NCI-H1105 treated with DMSO at 0.1 percent for 48 hours (cell line): ENCODE data around the gene PTPRF.
"Not testable (repeated sequence)": the region's sequence is repeated elsewhere in the genome, so short reads cannot be mapped to it uniquely, and the experiment has no call there.

Experiments used
- DNase-seq: peaks from one replicate; lab custom pipeline; 2025; lab: John Stamatoyannopoulos, UW

Gene PTPRF

DNA sequence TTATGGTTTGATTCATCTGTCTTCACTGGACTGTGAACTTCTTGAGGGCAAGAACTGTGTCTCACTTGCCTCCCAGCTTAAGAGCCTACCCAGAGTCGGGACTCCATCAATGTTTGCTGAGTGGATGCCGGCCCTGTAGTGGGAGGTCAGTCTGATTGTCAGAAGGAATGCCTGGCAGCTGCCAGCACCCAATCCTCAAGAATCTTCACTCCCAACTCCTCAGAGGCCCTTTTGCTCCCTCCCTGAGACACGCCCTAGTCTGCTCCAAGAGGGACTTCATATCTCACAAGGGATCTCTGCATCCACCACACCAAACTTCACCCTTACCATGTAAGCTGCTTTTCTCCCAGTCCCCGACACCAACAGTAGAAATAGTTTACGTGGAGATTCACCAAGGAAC is 104.0 kb downstream of the PTPRF start:
- no peak for DNase-seq

DNA sequence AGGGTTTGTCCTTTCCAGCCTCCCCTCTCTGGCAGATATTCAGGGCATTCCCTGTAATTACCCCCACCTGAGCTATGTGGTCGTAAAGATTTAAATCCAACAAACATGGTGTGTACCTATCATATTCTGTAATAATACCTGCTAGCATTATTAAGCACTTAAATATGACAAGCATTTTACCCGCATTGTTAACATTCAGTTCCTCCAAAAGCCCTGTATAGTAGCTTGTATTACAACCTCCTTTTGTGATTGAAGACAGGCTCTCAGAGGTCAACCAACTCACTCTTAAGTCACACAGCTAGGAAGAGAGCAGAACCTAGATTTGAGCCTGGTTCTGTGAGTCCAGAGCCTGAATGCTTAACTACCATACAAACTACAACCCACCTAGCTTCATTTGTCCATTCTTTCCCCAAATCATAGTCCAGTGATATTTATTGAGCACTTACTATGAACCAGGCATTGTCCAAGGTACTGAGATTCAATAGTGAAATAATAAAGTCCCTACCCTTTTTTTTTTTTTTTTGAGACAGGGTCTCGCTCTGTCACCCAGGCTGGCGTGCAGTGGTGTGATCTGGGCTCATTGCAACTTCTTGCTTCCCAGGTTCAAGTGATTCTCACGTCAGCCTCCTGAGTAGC is 105.4 kb downstream of the PTPRF start:
- no peak for DNase-seq

DNA sequence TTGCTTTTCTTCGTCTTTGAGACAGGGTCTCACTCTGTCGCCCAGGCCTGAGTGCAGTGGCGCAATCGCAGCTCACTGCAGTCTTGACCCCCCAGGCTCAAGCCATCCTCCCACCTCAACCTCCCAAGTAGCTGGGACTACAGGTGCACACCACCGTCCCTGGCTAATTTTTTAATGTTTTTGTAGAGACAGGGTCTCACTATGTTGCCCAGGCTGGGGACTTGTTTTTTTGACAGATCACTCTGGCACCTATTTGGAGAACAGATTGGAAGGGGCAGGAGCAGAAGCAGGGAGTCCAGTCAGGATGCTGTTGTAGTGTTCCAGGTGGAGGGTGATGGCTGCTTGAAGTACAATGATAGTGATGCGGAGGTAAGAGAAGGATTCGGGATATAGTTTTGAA is 106.6 kb downstream of the PTPRF start:
- no peak for DNase-seq

DNA sequence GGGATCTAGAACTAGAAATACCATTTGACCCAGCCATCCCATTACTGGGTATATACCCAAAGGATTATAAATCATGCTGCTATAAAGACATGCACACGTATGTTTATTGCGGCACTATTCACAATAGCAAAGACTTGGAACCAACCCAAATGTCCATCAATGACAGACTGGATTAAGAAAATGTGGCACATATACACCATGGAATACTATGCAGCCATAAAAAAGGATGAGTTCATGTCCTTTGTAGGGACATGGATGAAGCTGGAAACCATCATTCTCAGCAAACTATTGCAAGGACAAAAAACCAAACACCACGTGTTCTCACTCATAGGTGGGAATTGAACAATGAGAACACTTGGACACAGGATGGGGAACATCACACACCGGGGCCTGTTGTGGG is 107.7 kb downstream of the PTPRF start:
- DNase-seq: not testable (repeated sequence)

DNA sequence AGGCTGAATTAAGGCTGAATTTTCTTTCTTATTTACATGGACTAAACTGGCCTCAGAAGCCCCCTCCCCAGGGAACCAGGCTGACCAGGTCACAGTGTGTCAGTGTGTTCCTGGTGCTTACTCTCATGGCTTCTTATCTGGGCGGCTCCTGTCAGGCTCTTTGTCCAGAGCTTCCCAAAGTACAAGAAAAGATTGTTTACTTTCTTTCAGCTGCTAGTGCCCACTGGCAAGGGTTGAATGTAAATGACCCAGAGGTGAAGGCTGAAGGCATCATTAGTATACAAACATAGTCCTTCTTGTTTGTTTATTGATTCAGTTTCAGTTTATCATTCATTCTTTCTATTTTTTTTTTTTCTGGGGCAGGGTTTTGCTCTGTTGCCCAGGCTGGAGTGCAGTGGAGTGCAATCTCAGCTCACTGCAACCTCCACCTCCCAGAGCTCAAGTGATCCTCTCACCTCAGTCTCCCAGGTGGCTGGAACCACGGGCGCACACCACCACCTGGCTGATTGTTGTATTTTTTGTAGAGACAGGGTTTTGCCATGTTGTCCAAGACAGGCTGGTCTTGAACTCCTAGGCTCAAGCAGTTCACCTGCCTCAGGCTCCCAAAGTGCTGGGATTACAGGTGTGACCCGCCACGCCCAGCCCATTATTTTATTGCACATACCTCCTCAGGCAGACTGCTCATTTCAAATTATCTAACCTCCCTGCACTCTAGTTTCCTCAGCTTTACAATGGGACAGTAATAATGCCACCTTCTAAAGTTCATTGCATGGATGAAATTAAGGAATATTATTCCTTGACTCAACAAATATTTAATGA is 109.5 kb downstream of the PTPRF start:
- no peak for DNase-seq

DNA sequence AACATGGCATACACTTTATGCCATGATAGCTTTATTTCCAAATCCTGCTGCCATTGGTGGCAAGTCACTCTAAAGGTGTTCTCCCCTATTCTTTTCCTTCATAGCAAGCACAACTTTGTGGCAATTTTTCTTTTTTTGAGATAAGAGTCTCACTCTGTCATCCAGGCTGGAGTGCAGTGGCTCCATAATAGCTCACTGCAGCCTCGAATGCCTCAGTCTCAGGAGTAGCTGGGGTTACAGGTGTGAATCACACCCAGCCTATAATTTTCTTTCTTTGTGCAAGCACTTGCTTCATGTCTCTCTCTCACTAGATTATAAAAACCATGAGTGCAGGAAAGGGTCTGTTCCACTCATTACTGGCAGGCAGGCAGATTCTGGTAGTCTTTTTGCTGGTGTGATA is 113.9 kb downstream of the PTPRF start:
- no peak for DNase-seq

DNA sequence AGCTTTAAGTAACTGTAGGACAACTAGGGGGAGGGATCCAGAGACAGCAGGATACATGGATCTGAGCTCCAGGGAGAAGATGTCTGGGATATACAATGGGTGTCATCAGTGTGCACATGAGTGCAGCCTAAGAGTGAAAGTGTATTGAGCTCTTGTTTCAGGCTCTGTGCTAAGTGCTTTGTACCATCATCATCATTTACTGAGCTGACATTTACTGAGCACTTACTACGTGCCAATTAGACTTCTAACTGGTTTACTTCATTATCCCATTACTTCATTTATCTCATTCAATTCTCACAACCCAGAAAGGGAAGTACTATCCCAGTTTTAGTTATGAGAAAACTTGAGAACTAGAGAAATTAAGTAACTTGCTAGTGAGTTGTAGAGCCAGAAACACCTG is 114.8 kb downstream of the PTPRF start:
- no peak for DNase-seq

DNA sequence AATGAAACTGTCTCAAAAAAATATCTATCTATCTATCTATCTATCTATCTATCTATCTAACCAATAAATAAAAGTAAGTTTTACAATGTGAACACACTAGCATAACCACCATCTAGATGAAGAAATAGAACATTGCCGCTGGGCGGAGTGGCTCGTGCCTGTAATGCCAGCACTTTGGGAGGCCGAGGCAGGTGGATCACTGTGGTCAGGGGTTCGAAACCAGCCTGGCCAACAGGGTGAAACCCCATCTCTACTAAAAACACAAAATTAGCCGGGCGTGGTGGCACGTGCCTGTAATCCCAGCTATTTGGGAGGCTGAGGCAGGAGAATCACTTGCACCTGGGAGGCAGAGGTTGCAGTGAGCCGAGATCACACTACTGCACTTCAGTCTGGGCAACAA is 116.6 kb downstream of the PTPRF start:
- not testable (repeated sequence) for DNase-seq

DNA sequence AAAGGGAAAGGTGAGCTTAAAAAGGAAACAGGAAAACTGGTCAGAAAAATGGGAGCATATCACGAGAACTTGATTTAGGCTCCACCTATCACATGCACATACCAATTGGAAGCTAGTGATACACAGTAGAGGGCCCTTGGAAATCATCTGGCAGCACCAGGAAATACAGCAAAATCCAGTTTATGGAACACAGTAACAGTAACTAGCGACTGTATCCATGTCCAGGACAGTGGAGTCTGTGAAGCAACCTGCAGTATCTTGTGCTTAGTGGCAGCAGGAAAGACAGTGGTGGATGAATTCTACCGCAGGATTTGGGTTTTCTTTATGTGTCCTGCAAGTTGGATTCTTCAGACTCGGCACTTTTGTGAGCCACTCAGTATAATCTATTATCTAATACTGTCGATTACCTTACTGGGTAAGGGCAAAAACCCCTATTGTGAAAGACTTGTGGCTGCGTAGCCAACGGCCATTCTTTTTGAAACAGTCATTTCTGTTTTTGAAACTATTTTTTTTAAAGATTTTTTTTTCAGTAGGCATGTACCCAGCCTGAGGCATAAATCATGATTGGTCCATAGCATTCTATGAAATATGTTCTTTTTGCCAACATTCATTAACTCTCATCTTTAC is 117.7 kb downstream of the PTPRF start:
- no peak for DNase-seq

DNA sequence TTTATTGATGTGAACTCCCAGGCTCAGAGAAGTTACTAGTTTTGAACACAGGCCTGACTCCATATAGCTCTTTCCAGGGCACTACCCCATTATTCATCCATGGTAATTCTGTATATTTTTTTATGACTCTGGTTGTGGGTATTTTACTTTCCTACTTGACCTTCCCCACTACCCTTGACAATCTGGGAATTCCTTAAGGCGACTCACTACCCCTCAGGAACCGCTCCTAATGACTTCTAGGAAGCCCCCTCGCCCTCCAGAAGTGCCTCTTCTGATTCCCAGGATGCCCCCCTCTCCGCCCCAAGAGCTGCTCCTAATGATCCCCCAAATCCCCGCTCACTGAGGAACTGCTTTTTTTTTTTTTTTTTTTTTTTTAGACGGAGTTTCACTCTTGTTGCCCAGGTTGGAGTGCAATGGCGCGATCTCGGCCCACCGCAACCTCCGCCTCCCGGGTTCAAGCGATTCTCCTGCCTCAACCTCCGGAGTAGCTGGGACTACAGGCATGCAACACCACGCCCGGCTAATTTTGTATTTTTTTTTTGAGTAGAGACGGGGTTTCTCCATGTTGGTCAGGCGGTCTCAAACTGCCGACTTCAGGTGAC is 118.3 kb downstream of the PTPRF start:
- no peak for DNase-seq

DNA sequence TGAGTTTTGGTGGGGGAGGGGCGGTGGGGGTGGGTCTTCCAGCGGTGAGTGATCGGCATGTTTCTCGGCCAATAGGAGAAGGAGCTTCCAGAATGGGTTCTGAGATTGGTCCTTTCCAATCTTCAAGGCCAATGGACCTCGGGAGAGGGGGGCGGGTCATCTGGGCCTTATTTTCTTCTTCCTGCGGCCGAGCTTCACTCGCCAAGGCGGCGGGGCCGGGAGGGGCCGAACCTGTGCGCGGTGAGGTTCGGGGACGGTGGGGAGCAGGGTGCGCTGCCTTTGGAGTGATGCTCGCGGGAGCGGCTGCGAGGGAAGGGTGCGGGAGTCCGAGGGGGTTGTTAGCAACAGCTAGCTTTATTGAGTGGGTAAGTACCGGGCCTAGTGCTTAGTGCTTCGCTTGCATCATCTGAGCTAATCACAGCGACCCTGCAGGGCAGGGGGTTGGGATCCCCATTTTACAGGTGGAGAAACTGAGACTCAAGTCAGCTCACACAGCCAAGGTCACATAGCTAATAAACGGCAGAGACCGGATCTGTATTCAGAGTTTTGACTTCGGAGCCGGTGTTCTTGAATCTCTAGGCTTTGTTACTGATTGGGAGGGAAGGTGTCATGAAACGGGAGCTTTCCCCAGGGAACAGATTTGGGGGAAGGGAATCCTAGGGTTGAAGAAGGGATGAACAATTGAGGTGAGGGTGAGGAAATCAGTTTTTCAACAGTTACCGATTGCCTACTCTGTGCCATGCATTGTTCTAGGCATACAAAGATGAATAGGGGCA is 119.8 kb downstream of the PTPRF start:
- DNase-seq: peak; percentile 96

DNA sequence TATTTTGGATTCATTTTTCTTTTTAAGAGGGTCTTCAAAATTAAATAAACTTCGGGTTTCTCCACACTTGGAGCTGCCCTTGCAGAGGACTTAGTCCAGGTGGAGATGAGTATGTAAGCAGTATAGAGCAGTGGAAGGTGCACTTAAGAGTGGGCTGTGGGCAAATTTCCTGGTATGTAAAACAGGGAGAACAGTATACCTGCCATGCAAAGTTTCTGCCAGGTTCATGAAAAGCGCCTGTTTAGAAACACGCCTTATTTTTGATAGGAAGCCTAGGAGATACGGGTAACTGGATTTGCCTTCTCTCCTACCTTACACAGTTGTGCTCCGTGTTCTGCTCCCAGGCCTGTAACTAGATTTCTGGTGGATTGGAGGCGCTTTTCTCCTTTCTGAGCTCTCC is 120.5 kb downstream of the PTPRF start:
- DNase-seq: no peak

DNA sequence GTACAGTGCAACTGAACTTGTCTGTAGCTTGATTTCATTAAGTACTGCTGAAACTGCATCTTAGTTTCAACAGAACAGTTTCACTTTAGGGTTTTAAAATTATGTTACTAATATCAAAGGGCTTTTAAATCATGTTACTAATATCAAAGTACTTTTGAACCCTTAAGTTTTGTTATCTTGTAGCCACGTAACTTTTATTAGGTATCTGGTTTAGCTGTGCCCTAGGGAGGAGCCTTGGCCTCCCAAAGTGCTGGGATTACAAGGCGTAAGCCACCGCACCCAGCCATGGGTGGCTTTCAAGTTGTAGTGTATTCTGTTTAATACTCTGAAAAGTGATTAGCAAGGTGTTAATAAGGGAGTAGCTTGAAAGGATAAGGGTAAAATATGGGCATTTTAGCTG is 121.2 kb downstream of the PTPRF start:
- no peak for DNase-seq

DNA sequence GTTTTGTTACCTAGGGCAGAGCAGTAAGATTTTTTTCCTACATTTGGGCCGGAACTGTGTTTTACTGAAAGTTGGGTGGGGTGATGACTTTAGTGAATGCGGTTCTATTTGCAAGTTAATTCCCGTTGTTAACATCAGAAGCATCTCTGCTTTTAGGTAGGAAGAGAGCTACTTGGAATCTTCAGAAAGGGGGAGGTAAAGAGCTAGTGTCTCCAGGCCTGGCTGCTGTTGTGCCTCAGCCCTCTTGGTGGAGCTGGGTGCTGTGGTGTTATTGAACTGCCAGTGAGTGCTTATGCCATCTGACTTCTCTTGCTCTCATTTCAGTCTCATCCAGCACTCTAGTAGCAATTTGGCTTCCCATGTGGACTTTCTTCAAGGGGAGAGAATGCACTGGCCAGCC is 122.7 kb downstream of the PTPRF start:
- DNase-seq: no peak

DNA sequence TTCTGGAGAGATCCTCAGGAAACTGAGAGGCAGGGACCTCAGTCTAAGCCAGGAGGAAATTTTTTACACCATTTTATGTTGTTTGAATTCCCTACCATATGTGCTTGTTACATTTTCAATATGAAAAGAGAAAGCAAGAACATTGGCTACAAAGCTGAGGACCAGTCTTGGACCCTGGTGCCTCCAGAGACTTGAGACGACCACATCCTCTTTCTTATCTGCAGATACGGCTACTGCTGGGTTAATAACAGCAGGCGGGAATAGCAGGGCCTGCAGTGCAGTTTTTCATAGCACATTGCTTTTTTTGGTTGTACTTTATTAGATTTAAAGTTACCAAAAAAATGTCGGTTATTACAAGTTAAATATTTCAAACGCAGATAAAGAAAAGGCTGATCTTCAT is 123.2 kb downstream of the PTPRF start:
- DNase-seq: no peak

DNA sequence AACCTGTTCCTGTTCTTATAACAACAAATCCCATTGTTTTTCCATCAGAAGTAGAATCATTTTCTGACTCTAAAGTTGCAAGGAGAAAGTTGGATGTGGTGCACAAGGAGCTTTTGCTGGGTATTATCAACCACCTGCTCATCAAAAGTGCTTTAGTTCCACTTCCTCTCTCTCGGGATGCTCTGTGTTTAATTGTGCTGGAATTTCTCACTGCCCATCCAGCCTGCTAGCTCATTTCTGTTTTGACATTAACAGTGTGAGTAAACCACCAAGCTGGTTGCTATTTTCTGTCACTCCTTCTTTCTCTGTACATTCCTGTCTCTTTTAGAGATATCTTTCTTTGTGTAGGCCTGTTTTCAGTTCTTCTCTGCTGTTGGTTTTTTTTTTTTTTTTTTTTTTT is 125.3 kb downstream of the PTPRF start:
- DNase-seq: no peak

DNA sequence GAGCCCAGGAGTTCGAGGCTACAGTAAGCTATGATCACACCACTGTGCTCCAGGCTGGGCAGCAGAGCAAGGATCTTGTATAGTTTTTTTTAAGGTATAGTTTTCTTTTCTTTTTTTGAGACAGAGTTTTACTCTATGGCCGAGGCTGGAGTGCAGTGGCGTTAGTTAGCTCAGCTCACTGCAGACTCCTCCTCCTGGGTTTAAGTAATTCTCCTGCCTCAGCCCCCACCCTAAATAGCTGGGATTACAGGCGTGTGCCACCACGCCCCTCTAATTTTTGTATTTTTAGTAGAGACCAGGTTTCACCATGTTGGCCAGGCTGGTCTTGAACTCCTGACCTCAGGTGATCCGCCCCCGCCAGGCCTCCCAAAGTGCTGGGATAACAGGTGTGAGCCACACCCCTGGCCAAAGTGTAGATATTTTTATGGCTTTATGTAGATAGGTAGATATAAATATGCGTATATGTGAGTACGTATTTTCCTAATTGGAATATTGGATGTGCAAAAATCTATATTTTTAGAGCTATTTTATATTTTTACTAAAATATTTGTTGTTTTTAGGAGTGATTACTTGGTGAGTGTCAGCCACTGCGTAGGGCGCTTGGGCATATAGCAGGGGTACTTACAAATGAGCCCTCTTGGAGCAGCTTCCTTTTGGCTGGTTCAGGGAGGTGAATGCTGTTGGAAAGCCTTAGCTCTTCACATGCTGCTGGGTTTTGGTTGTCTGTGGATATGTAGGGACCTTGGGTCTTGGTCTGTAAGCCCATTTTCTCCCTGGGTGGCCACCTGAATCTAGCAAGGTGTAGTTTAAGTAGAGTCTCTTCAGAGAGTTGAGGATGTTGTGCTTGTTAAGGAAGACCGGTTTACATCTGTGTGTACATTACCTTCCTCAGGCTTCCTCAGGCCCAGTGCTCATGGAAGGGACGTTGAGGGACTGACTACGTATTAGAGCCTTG is 128.8 kb downstream of the PTPRF start:
- no peak for DNase-seq

DNA sequence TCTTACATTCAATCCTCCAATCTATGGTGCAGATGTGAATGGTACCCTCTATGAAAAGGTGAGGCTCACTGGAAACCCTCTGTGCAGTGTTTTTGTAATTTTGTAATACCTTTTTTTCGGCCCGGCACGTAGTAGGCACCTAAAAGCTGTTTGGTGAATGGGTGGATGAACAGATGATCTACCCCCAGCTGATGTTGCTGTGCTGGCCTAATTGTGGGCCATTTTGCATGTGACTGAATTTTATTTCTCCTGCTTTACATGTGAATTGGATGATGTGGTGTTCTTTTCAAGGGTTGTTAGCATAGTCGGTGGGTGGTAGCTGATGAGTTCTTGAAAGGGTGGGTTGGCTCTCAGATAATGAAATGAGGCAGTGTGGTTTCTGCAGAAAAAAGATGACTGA is 129.7 kb downstream of the PTPRF start:
- DNase-seq: no peak

DNA sequence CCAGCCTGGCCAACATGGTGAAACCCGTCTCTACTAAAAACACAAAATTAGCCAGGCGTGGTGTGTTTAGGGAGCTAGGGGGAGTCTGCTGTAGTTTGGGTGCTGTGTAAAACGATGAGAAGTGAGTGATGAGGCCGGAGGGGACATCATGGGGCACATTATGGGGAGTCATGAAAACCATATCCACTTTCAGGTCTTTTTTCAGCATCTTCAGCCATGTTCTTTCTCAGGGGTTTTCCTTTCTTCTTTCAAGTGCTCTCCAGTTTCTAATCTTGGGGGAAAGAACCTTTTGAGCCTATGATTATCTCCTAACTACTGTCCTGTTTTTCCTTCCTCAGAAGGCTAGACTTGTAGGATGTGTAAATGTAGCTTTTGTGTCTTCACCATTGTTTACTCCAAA is 133.7 kb downstream of the PTPRF start:
- DNase-seq: no peak

DNA sequence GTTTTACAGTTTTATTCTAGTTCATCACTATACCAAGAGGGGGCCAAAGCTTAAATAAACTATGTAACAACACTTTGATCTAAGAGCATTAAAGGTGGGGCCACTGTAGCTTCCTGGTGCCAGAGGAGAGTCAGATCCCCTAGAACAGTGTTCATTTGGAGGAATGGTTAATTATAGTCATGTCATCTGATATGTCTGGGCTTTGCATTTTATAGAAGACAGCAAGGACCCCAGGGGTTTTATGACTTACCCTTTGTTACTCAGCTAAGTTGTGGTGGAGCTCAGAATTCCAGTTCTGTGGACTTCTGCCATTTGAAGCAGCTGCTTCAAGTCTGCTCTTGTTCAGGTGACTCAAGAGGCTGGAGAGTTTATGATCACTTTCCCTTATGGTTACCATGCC is 135.9 kb downstream of the PTPRF start:
- DNase-seq: no peak

DNA sequence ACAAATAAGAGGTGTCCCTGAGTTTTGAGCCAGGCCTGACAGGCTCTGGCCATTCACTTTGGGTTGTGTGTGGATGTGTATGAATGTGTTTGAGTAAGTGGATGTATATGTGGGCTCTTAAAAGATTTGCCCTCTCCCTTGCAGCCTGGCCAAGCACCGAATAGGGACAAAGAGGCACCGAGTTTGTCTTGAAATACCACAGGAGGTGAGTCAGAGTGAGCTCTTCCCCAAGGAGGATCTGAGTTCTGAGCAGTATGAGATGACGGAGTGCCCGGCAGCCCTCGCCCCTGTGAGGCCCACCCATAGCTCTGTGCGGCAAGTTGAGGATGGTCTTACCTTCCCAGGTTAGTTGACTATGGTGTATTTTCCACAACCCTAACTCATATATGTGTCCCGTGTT is 138.3 kb downstream of the PTPRF start:
- no peak for DNase-seq
